Liver (tissue), 9 donors: ENCODE measurements around the gene CHRNB2. TPM values are rescaled to one million over a fixed set of nuclear protein-coding genes. Genes with fewer than 3 reads are reported as not detected.

Source experiments
- DNase-seq: peaks from one replicate; pipeline ENCODE4 v3.0.0-alpha.2; 2017; ENCODE audit warnings: low spot score
- H3K27ac ChIP-seq, 2 donors: one replicate each; pipeline ENCODE4 v1.7.0; 2013; ENCODE audit warnings: inconsistent platforms in 2 of 2, low read length in 2 of 2, control low read depth in 1 of 2, low read depth in 1 of 2, mild to moderate bottlenecking in 1 of 2
- H3K27me3 ChIP-seq, 4 donors: one replicate each; pipeline versions ENCODE4 v1.6.1 to v1.7.0; 2013; ENCODE audit warnings: low read length in 3 of 4, inconsistent platforms in 1 of 4, mild to moderate bottlenecking in 1 of 4, moderate library complexity in 1 of 4; ENCODE audit not compliant: control insufficient read depth in 4 of 4, insufficient read depth in 4 of 4
- H3K36me3 ChIP-seq, 4 donors: one replicate each; pipeline versions ENCODE4 v1.6.1 to v1.7.0; 2013; ENCODE audit warnings: low read length in 3 of 4, mild to moderate bottlenecking in 3 of 4, low read depth in 1 of 4, moderate library complexity in 1 of 4; ENCODE audit not compliant: control insufficient read depth in 4 of 4, insufficient read depth in 3 of 4
- H3K4me1 ChIP-seq, 4 donors: one replicate each; pipeline versions ENCODE4 v1.6.1 to v1.7.0; 2013; ENCODE audit warnings: low read length in 3 of 4, mild to moderate bottlenecking in 3 of 4, moderate library complexity in 1 of 4; ENCODE audit not compliant: control insufficient read depth in 4 of 4, insufficient read depth in 4 of 4
- H3K4me3 ChIP-seq, 3 donors: one replicate each; pipeline versions ENCODE4 v1.6.1 to v1.7.0; 2013; ENCODE audit warnings: low read length in 3 of 3, control low read depth in 1 of 3, low read depth in 1 of 3, mild to moderate bottlenecking in 1 of 3
- H3K9ac ChIP-seq, 2 donors: one replicate each; pipeline ENCODE4 v1.7.0; 2013; ENCODE audit warnings: low read length in 2 of 2, mild to moderate bottlenecking in 2 of 2, moderate library complexity in 2 of 2, control low read depth in 1 of 2, low read depth in 1 of 2
- H3K9me3 ChIP-seq, 4 donors: one replicate each; pipeline versions ENCODE4 v1.6.1 to v1.7.0; 2013; ENCODE audit warnings: low read length in 3 of 4; ENCODE audit not compliant: control insufficient read depth in 4 of 4
- EGR1 ChIP-seq, 2 donors: IDR thresholded peaks; 2 replicates each; pipeline ENCODE4 v1.6.1; 2016 to 2018; ENCODE audit warnings: antibody characterized with exemption in 2 of 2, low read depth in 2 of 2
- FOXA1 ChIP-seq: IDR thresholded peaks from 2 replicates; pipeline ENCODE4 v1.6.1; 2016; ENCODE audit warnings: antibody characterized with exemption
- FOXA2 ChIP-seq: IDR thresholded peaks from 2 replicates; pipeline ENCODE4 v1.6.1; 2016; ENCODE audit warnings: antibody characterized with exemption
- GABPA ChIP-seq, 2 donors: IDR thresholded peaks in 1 of 2; conservative IDR thresholded peaks in 1 of 2; 2 replicates each; pipeline ENCODE4 v1.6.1; 2016; ENCODE audit warnings: antibody characterized with exemption in 2 of 2, mild to moderate bottlenecking in 1 of 2, moderate library complexity in 1 of 2
- HNF4A ChIP-seq, 2 donors: conservative IDR thresholded peaks; 2 replicates each; pipeline ENCODE4 v1.6.1; 2016; ENCODE audit warnings: antibody characterized with exemption in 2 of 2, mild to moderate bottlenecking in 2 of 2
- HNF4G ChIP-seq: IDR thresholded peaks from 2 replicates; pipeline ENCODE4 v1.6.1; 2016; ENCODE audit warnings: antibody characterized with exemption
- JUND ChIP-seq, 2 donors: IDR thresholded peaks; 2 replicates each; pipeline ENCODE4 v1.6.1; 2016; ENCODE audit warnings: antibody characterized with exemption in 2 of 2
- NR2F2 ChIP-seq: IDR thresholded peaks from 2 replicates; pipeline ENCODE4 v1.6.1; 2016; ENCODE audit warnings: antibody characterized with exemption
- RAD21 ChIP-seq, 2 donors: IDR thresholded peaks; 2 replicates each; pipeline ENCODE4 v1.6.1; 2016; ENCODE audit warnings: antibody characterized with exemption in 2 of 2, mild to moderate bottlenecking in 2 of 2
- RXRA ChIP-seq, 2 donors: IDR thresholded peaks; 2 replicates each; pipeline ENCODE4 v1.6.1; 2017 to 2018; ENCODE audit warnings: antibody characterized with exemption in 2 of 2, mild to moderate bottlenecking in 1 of 2
- SP1 ChIP-seq: IDR thresholded peaks from 2 replicates; pipeline ENCODE4 v1.6.1; 2018; ENCODE audit warnings: antibody characterized with exemption, mild to moderate bottlenecking
- TAF1 ChIP-seq: conservative IDR thresholded peaks from 2 replicates; pipeline ENCODE4 v1.6.1; 2016; ENCODE audit warnings: antibody characterized with exemption, mild to moderate bottlenecking
- YY1 ChIP-seq: IDR thresholded peaks from 2 replicates; pipeline ENCODE4 v1.6.1; 2016; ENCODE audit warnings: antibody characterized with exemption, mild to moderate bottlenecking
- WGBS: extraction: QIAGEN DNeasy Blood & Tissue Kit; methylation state at CpG from one replicate; pipeline ENCODE4 v1.1.7; 2013; 5-methylcytosine and 5-hydroxymethylcytosine counted together
- polyA plus RNA-seq, 2 donors: library from polyadenylated mRNA; stranded (reverse) in 1 of 2; unstranded in 1 of 2; fragments of 200-250 nt in 1 of 2; fragments of >200 nt in 1 of 2; fragmentation: Nextera tagmentation in 1 of 2; extraction: Ambion mirVana in 1 of 2; gene quantifications; one replicate each; pipeline versions ENCODE4 v1.2.1 to v1.2.3, GENCODE V29; 2013 to 2015
- total RNA-seq, 2 donors: library from RNA; depleted of rRNA; stranded (reverse); fragments of >200 nt; gene quantifications; one replicate each; pipeline ENCODE4 v1.2.3, GENCODE V29; 2014
- TF ChIP-seq, protein P1 (sequence below): IDR thresholded peaks from 2 replicates; pipeline ENCODE4 v1.6.1; 2016; ENCODE audit warnings: antibody characterized with exemption
- TF ChIP-seq, protein P2 (sequence below): IDR thresholded peaks from 2 replicates; pipeline ENCODE4 v1.6.1; 2016; ENCODE audit warnings: antibody characterized with exemption
- TF ChIP-seq, protein P3 (sequence below): fragments of 150-350 bp; IDR thresholded peaks from 2 replicates; pipeline ENCODE4 v1.5.1; 2017; ENCODE audit warnings: improper control_type of control experiment, low read depth, low read length; ENCODE audit not compliant: missing input control
- TF ChIP-seq, protein P4 (sequence below): IDR thresholded peaks from 2 replicates; pipeline ENCODE4 v1.6.1; 2016; ENCODE audit warnings: antibody characterized with exemption
- TF ChIP-seq, protein P5 (sequence below): IDR thresholded peaks from 2 replicates; pipeline ENCODE4 v1.6.1; 2016; ENCODE audit warnings: antibody characterized with exemption, mild to moderate bottlenecking
- donor health status: healthy.
- donor health status: healthy.
- donor health status: healthy.
- donor health status: healthy.
- donor health status: healthy.

CHRNB2 gene
- total and polyA plus RNA-seq, 4 donors, result under 0.01 to 0.06 (median 0.01) TPM; not detected in 1

DNA sequence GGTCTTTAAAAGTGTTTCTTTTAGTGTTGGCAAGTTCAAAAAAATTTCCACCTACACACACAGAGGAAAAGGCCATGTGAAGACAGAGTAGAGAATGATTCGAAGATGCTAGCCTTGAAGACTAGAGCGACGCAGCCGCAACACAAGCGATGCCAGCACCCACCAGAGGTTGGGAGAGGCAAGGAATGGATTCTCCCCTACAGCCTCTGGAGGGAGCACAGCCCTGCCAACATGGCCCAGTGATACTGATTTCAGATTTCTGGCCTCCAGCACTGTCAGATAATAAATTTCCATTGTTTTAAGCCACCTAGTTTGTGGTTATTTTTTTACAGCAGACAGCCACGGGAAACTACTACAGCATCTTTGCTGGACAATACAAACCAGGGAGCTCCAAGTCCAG is 47.3 kb downstream of the CHRNB2 start:
- H3K36me3 ChIP-seq, result no peaks in the 10 kb centered on the region
- H3K4me3 ChIP-seq, result no peak overlapping the region
- no peaks in the 10 kb centered on the region for H3K9me3 ChIP-seq
- DNase-seq, result no peak
- TF ChIP-seq HNF4G, result no peak
- TF ChIP-seq RAD21 (IDR thresholded peaks at IDR 0.05), result no peak
- TF ChIP-seq FOXA1, result no peak
- no peak for TF ChIP-seq TAF1
- TF ChIP-seq, protein P1, sequence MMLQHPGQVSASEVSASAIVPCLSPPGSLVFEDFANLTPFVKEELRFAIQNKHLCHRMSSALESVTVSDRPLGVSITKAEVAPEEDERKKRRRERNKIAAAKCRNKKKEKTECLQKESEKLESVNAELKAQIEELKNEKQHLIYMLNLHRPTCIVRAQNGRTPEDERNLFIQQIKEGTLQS, result no peak
- TF ChIP-seq YY1, result no peak
- no peak for TF ChIP-seq JUND (IDR thresholded peaks at IDR 0.05)
- H3K9ac ChIP-seq, result no peak overlapping the region
- H3K4me1 ChIP-seq, result peaks cover 0 to 6% (median 3%) of the 10 kb centered on the region in 4 donors
- H3K27ac ChIP-seq, result no peak overlapping the region
- 93% methylated on average over 6 of the region's 6 CpGs for WGBS
- H3K27me3 ChIP-seq, result no peaks in the 10 kb centered on the region

DNA sequence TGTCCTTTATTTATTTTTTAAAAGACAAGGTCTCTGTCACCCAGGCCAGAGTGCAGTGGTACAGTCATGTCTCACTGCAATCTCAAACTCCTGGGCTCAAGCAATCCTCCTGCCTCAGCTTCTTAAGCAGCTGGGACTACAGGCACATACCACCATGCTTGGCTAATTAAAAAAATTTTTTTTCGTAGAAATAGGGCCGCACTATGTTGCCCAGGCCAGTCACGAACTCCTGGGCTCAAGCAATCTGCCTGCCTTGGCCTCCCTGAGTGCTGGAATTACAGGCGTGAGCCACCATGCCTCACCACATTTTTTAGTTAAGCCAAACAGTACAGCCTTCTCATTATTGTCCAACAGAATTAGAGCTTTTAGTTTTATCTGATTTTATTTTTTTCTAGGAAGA is 47.8 kb downstream of the CHRNB2 start:
- no peaks in the 10 kb centered on the region for H3K9me3 ChIP-seq
- H3K4me3 ChIP-seq, result no peak overlapping the region
- no peak overlapping the region for H3K27ac ChIP-seq
- TF ChIP-seq GABPA (IDR thresholded peaks at IDR 0.05 in 1 of 2, conservative IDR thresholded peaks at IDR 0.05 in 1 of 2), result no peak
- TF ChIP-seq YY1, result no peak
- no peak for TF ChIP-seq SP1
- no peak for TF ChIP-seq HNF4A (conservative IDR thresholded peaks at IDR 0.05)
- TF ChIP-seq JUND (IDR thresholded peaks at IDR 0.05), result no peak
- TF ChIP-seq FOXA1, result no peak
- no peak for TF ChIP-seq RXRA (IDR thresholded peaks at IDR 0.05)
- TF ChIP-seq, protein P2, sequence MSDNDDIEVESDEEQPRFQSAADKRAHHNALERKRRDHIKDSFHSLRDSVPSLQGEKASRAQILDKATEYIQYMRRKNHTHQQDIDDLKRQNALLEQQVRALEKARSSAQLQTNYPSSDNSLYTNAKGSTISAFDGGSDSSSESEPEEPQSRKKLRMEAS, result no peak
- TF ChIP-seq HNF4G, result no peak
- TF ChIP-seq FOXA2, result no peak
- no peak for TF ChIP-seq RAD21 (IDR thresholded peaks at IDR 0.05)
- TF ChIP-seq, protein P3, sequence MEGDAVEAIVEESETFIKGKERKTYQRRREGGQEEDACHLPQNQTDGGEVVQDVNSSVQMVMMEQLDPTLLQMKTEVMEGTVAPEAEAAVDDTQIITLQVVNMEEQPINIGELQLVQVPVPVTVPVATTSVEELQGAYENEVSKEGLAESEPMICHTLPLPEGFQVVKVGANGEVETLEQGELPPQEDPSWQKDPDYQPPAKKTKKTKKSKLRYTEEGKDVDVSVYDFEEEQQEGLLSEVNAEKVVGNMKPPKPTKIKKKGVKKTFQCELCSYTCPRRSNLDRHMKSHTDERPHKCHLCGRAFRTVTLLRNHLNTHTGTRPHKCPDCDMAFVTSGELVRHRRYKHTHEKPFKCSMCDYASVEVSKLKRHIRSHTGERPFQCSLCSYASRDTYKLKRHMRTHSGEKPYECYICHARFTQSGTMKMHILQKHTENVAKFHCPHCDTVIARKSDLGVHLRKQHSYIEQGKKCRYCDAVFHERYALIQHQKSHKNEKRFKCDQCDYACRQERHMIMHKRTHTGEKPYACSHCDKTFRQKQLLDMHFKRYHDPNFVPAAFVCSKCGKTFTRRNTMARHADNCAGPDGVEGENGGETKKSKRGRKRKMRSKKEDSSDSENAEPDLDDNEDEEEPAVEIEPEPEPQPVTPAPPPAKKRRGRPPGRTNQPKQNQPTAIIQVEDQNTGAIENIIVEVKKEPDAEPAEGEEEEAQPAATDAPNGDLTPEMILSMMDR, result no peak
- no peak for TF ChIP-seq EGR1 (IDR thresholded peaks at IDR 0.05; ENCODE audit: low read depth in 2 of 2)
- TF ChIP-seq, protein P1, result no peak
- TF ChIP-seq, protein P4, sequence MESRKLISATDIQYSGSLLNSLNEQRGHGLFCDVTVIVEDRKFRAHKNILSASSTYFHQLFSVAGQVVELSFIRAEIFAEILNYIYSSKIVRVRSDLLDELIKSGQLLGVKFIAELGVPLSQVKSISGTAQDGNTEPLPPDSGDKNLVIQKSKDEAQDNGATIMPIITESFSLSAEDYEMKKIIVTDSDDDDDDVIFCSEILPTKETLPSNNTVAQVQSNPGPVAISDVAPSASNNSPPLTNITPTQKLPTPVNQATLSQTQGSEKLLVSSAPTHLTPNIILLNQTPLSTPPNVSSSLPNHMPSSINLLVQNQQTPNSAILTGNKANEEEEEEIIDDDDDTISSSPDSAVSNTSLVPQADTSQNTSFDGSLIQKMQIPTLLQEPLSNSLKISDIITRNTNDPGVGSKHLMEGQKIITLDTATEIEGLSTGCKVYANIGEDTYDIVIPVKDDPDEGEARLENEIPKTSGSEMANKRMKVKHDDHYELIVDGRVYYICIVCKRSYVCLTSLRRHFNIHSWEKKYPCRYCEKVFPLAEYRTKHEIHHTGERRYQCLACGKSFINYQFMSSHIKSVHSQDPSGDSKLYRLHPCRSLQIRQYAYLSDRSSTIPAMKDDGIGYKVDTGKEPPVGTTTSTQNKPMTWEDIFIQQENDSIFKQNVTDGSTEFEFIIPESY, result no peak
- TF ChIP-seq NR2F2, result no peak
- TF ChIP-seq, protein P5, sequence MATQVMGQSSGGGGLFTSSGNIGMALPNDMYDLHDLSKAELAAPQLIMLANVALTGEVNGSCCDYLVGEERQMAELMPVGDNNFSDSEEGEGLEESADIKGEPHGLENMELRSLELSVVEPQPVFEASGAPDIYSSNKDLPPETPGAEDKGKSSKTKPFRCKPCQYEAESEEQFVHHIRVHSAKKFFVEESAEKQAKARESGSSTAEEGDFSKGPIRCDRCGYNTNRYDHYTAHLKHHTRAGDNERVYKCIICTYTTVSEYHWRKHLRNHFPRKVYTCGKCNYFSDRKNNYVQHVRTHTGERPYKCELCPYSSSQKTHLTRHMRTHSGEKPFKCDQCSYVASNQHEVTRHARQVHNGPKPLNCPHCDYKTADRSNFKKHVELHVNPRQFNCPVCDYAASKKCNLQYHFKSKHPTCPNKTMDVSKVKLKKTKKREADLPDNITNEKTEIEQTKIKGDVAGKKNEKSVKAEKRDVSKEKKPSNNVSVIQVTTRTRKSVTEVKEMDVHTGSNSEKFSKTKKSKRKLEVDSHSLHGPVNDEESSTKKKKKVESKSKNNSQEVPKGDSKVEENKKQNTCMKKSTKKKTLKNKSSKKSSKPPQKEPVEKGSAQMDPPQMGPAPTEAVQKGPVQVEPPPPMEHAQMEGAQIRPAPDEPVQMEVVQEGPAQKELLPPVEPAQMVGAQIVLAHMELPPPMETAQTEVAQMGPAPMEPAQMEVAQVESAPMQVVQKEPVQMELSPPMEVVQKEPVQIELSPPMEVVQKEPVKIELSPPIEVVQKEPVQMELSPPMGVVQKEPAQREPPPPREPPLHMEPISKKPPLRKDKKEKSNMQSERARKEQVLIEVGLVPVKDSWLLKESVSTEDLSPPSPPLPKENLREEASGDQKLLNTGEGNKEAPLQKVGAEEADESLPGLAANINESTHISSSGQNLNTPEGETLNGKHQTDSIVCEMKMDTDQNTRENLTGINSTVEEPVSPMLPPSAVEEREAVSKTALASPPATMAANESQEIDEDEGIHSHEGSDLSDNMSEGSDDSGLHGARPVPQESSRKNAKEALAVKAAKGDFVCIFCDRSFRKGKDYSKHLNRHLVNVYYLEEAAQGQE, result no peak
- TF ChIP-seq TAF1, result no peak
- DNase-seq, result no peak
- H3K36me3 ChIP-seq, result no peaks in the 10 kb centered on the region
- H3K27me3 ChIP-seq, result no peaks in the 10 kb centered on the region
- WGBS, result 98% methylated on average over 4 of the region's 4 CpGs
- peaks cover 0 to 6% (median 3%) of the 10 kb centered on the region in 4 donors for H3K4me1 ChIP-seq
- no peak overlapping the region for H3K9ac ChIP-seq
